Activated CD4-positive, alpha-beta T cell treated with anti-CD3 and anti-CD28 coated beads, Interleukin-2, amount 50 U/mL, for 24 hours (primary cell): ENCODE data around the gene EPAS1.

Experiments used
- DNase-seq, 2 donors: peaks; one replicate each; pipeline ENCODE4 v3.0.0-alpha.2; 2020; ENCODE audit warnings: low read depth in 1 of 2, low spot score in 1 of 2

EPAS1 gene

GRCh38 chr2:46300406-46300832 lies 3.2 kb downstream of the EPAS1 start:
- DNase-seq: no peak

GRCh38 chr2:46302005-46302695 lies 4.9 kb downstream of the EPAS1 start:
- DNase-seq: no peak

DNA sequence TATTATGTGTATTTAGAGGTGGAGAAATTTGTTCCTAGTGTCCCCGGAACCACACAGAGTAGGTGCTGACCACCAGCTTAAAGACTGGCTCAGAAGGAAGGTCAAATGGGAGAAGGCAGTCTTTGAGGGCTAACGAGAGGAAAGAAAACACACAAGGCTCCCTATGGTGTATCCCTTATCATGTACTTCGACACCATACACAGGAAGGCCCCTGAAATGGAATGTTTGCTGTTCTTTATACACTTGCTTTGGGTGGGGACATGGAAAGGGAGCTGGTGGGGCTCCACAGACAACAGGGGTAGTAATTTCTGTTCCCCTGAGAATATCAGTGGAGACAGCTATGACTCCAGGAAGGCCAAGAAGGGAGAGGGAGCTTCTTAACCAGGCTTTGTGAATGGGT lies 6.0 kb downstream of the EPAS1 start:
- no peak for DNase-seq

- DNase-seq: no peak
Observed at GRCh38 chr2:46303822-46304221, 6.6 kb downstream of the EPAS1 start.

DNA sequence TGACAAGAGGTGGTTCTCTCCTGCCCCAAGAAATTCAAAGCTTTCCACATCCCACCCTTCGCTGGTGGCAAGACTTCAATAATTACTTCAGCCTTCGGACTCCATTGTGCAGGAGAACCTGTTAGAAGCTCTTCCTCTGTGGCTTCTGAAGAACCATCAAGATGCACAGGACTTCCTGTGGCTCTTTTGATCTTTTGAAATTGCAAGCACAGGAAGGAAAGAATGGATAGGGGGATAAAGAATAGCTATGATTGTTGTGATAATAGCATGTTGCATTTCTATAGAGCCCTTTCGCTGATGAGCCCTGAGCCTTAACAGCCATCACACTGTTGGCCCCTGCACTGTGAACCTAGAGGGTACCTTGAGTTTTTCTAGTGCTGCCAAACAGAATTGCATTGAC lies 7.4 kb downstream of the EPAS1 start:
- no peak for DNase-seq

DNA sequence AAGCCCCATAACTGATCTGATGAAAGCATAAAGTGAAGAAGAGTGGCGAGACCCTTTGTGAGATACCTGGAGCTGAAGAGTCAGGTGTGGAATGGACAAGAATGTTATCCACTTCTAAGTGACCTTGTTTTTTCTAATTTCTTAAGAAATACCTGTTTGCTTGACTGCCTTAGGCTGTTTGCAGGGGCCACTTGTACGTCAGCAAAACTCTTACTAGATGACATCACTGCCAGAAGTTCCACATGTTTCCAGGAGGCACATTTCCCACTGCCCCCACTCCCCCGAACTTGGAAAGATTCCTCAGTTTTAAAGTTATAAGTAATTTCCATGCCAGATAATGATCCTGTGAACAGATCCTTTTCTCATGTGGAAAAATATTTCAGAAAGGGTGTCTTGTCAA lies 8.0 kb downstream of the EPAS1 start:
- DNase-seq: no peak

- DNase-seq: no peak
Observed at GRCh38 chr2:46305767-46306166, 8.6 kb downstream of the EPAS1 start.

DNA sequence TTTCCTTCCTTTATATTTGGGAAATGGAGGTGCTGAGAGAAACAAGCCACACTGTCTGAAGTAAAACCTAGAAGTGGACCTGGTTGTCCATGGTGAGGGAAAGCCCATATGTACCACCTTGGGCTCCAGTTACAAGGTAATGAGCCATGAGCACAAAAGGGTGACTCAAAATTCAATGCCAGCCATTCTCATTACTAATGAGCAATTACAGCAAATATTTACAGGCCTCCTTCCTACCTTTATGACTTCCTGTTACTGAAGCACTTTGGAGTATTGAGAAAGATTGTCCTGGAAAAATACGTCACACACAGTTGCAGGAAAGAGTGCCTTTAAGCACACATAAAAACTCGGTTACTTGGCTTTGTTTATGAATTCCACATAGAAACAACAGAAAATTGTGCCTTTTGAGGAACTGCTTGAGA lies 9.1 kb downstream of the EPAS1 start:
- DNase-seq: no peak

GRCh38 chr2:46306988-46307655 lies 9.9 kb downstream of the EPAS1 start:
- no peak for DNase-seq

GRCh38 chr2:46308081-46308480 lies 10.9 kb downstream of the EPAS1 start:
- DNase-seq: no peak

GRCh38 chr2:46308629-46309028 lies 11.4 kb downstream of the EPAS1 start:
- no peak for DNase-seq

DNA sequence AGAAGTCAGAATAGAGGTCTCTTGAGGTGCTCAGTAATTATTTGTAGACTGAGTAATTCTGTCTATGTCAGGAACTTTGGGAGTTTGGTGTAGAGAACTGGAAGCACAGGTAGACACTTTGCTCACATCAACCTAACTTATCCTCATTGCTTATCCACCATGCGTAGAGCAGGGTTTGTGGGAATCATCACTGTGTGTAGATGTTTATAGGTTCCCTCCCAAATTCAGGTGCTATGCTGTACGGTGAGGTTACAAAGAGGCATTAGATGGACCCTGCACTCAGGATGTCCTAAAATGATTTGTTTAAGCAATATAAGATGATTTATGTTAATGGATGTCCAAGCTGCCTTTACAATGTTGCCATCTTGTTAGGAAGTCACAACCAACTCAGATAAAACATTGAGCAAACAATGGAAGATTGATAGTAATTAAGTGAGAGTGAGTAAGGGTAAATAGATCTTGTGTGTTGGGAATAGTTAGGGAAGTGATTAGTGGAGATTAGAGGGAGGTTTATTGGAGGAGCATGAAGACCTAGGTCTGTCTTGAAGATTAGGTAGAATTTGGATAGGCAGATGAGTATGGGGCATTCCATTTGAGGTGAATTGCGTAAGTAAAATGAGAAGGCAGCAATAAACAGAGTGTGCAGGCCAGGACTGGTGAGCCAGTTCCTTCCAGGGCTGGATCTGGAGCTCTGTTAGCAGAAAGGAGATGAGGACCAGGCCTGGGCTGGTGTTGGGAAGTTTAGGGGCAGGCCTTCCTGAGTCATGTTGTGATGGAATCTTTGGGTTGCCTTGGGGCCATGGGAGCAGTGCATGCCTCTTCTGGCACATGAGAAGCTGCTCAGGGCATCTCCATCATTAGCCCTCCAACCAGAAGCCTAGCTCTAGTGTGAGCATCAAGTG lies 12.1 kb downstream of the EPAS1 start:
- no peak for DNase-seq

DNA sequence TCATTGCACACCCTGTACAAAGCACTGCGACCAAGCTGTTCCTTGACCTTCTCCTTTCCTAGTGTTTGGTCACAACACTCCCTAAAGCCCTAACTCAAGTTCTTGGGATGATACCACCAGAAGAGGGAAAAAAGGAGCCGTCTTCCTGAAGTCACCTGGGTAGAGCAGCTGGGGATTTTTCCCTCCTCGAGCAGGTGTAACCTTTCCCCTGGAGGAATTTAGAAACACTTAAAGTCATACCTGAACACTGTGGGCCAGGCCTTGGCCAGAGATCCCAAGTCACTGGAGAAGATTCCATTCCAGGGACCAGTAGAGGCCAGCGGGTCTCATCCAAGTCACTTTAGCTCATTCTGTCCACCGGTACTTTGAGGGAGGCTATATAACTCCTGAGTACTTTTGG lies 13.2 kb downstream of the EPAS1 start:
- no peak for DNase-seq

GRCh38 chr2:46311651-46312223 lies 14.5 kb downstream of the EPAS1 start:
- DNase-seq: no peak

- DNase-seq: no peak
Observed at GRCh38 chr2:46313063-46313462, 15.9 kb downstream of the EPAS1 start.

- DNase-seq: no peak
Observed at GRCh38 chr2:46314065-46314835, 17.0 kb downstream of the EPAS1 start.

DNA sequence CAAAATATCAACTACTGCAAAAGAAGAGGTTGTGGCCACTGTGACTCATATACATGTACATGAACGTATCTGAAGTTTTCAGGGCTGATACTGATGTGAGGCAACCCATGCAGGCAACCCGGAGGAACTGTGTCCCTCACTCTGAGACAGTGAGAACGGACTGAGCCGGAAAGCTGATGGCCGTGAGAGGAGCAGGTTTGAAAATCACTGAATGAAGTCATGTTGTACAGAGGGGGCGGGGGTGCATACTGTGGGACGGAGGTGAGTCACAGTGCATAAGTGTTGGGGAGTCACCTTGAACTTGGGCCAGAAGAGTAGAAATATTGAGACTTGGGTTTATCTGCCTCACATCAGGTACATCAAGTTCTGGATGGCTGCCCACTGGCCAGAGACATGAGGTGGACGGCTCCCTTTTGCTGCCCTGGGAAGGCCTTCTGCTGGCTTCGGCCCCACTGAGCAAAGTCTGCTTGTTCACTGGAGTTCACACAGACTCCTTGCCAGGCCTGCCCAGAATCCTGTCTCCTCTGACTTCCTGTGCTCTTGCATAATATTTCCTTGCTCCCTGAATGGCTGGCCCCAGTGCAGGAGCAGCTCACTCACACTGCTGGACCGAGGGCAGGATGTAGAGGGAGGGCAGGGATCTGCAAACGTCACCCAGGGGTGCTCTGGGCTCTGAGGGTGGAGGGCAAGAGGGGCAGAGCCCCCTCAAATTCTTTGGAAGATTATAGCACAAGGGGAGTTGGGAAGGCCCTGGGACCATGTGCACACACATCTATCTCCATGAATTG lies 18.1 kb downstream of the EPAS1 start:
- DNase-seq: no peak

- no peak for DNase-seq
Observed at GRCh38 chr2:46317094-46317486, 19.9 kb downstream of the EPAS1 start.

DNA sequence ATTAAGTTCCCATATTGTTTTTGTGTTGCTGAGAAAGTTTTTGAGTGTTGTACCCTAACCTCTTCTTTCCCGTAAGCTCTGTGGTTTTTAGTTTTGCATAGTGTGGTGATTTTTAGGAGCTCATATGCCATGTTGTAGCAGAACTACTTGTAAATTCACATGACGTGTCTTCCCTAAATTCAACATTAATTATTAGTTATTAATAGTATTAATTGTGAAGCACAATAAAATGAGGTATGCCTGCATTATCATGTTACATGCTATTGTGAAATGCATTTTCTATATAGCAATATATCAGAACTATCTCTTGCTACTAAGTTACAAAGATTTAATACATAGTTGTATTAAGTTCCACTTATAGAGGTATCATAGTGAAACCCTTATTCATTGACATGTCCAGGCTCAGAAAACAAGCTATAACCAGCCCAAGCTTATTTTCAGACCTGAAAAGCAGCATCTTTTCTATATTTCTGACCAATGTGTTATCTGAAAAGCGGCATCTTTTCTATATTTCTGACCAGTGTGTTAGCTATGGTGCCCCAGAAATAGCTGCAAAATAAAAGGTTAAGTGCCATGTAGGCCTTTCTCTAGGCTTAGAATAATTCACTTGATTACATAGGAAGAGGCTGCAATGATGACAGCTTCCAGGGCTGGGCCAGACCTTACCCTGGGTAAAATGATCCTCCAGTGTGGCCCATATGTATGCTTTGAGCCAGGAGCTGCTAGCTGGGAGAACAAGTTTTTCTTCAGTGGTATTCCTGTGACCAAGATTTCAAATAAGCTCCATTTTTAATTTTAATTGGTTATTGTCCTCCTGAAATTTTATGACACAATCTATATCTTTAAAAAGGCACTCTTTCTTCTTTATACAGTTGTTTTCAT lies 21.6 kb downstream of the EPAS1 start:
- DNase-seq: no peak
